ENCODE results near the gene MAP7.
"Not testable (repeated sequence)": the region's sequence is repeated elsewhere in the genome, so short reads cannot be mapped to it uniquely, and the experiment has no call there.

The MAP7 gene

GRCh38 chr6:136501096-136501495 lies 49.1 kb downstream of the MAP7 start:
- no peak for DNase-seq

- no peak for DNase-seq
Observed at GRCh38 chr6:136500414-136500813, 49.8 kb downstream of the MAP7 start.

- no peak for DNase-seq
Observed at GRCh38 chr6:136499370-136499769, 50.9 kb downstream of the MAP7 start.

- DNase-seq, result not testable (repeated sequence)
Observed at GRCh38 chr6:136496449-136496848, 53.8 kb downstream of the MAP7 start.

- no peak for DNase-seq
Observed at GRCh38 chr6:136494710-136495109, 55.5 kb downstream of the MAP7 start.

GRCh38 chr6:136494059-136494458 lies 56.2 kb downstream of the MAP7 start:
- no peak for DNase-seq

GRCh38 chr6:136492409-136492808 lies 57.8 kb downstream of the MAP7 start:
- no peak for DNase-seq

- no peak for DNase-seq
Observed at GRCh38 chr6:136491754-136492153, 58.5 kb downstream of the MAP7 start.

- DNase-seq, result no peak
Observed at GRCh38 chr6:136491251-136491650, 59.0 kb downstream of the MAP7 start.

- not testable (repeated sequence) for DNase-seq
Observed at GRCh38 chr6:136489689-136490033, 60.6 kb downstream of the MAP7 start.

GRCh38 chr6:136487759-136488425 lies 62.3 kb downstream of the MAP7 start:
- DNase-seq, result no peak

GRCh38 chr6:136486357-136486756 lies 63.9 kb downstream of the MAP7 start:
- DNase-seq, result no peak

- DNase-seq, result no peak
Observed at GRCh38 chr6:136483906-136484305, 66.3 kb downstream of the MAP7 start.

- DNase-seq, result not testable (repeated sequence)
Observed at GRCh38 chr6:136483005-136483404, 67.2 kb downstream of the MAP7 start.

GRCh38 chr6:136477548-136477947 lies 72.7 kb downstream of the MAP7 start:
- no peak for DNase-seq

- DNase-seq, result no peak
Observed at GRCh38 chr6:136475686-136476085, 74.5 kb downstream of the MAP7 start.

- no peak for DNase-seq
Observed at GRCh38 chr6:136474241-136474640, 76.0 kb downstream of the MAP7 start.

- DNase-seq, result no peak
Observed at GRCh38 chr6:136471922-136472321, 78.3 kb downstream of the MAP7 start.

GRCh38 chr6:136471372-136471771 lies 78.8 kb downstream of the MAP7 start:
- DNase-seq, result no peak

GRCh38 chr6:136470044-136470443 lies 80.2 kb downstream of the MAP7 start:
- DNase-seq, result no peak

GRCh38 chr6:136469154-136469553 lies 81.1 kb downstream of the MAP7 start:
- no peak for DNase-seq

- DNase-seq, result no peak
Observed at GRCh38 chr6:136468711-136469110, 81.5 kb downstream of the MAP7 start.

- DNase-seq, result no peak
Observed at GRCh38 chr6:136467186-136467585, 83.0 kb downstream of the MAP7 start.

- DNase-seq, result no peak
Observed at GRCh38 chr6:136466777-136467176, 83.4 kb downstream of the MAP7 start.

GRCh38 chr6:136465766-136466303 lies 84.4 kb downstream of the MAP7 start:
- no peak for DNase-seq
